K562 (cell line): ENCODE results near the gene ENTREP1.

Experiments used
- CTCF ChIP-seq, 3 experiments: IDR thresholded peaks in 2 of 3; conservative IDR thresholded peaks in 1 of 3; 2 replicates each; pipeline ENCODE4 v1.5.1; 2011 to 2012; ENCODE audit warnings: low read length in 3 of 3, mild to moderate bottlenecking in 3 of 3, control low read depth in 2 of 3, improper control_type of control experiment in 1 of 3, inconsistent platforms in 1 of 3, low read depth in 1 of 3, mixed read lengths in 1 of 3, moderate library complexity in 1 of 3; ENCODE audit not compliant: insufficient read depth in 2 of 3
- SPI1 ChIP-seq: IDR thresholded peaks from 2 replicates; pipeline ENCODE4 v1.6.1; 2011; ENCODE audit warnings: low read depth, low read length, control low read depth, borderline replicate concordance

- TF ChIP-seq SPI1, result no peak
- no peak for TF ChIP-seq CTCF (IDR thresholded peaks at IDR 0.05 in 2 of 3, conservative IDR thresholded peaks at IDR 0.05 in 1 of 3; ENCODE audit: insufficient read depth in 2 of 3, low read depth in 1 of 3, low read length in 3 of 3)
Measured at GRCh38 chr9:69397384-69398214, 72.6 kb downstream of the ENTREP1 start.
